Esophagus muscularis mucosa (tissue), 4 donors: ENCODE results near the gene ENOX1. TPM values are rescaled to one million over a fixed set of nuclear protein-coding genes. Genes with fewer than 3 reads are reported as not detected.

Experiments used
- DNase-seq: peaks from one replicate; pipeline ENCODE4 v3.0.0-alpha.2; 2017; ENCODE audit errors: extremely low spot score
- H3K27ac ChIP-seq, 4 donors: fragments of 200-600 bp; sonication (generic); replicated peaks in 1 of 4; 1 replicate in 3 of 4; 2 replicates in 1 of 4; pipeline ENCODE4 v1.5.1; 2016 to 2019; ENCODE audit warnings: mild to moderate bottlenecking in 1 of 4
- H3K27me3 ChIP-seq, 4 donors: fragments of 200-600 bp; sonication (generic); one replicate each; pipeline versions ENCODE4 v1.5.1 to v1.6.0; 2016 to 2019
- H3K36me3 ChIP-seq, 4 donors: fragments of 200-600 bp; sonication (generic); one replicate each; pipeline ENCODE4 v1.5.1; 2016 to 2019
- H3K4me1 ChIP-seq, 4 donors: fragments of 200-600 bp; sonication (generic); one replicate each; pipeline ENCODE4 v1.5.1; 2016 to 2019
- H3K4me3 ChIP-seq, 4 donors: fragments of 200-600 bp; sonication (generic); 1 replicate in 2 of 4; 2 replicates in 2 of 4; pipeline ENCODE4 v1.5.1; 2016 to 2019; ENCODE audit warnings: mild to moderate bottlenecking in 4 of 4, moderate library complexity in 1 of 4
- H3K9me3 ChIP-seq, 4 donors: fragments of 200-600 bp; sonication (generic); 1 replicate in 3 of 4; 2 replicates in 1 of 4; pipeline ENCODE4 v1.5.1; 2016 to 2019
- CTCF ChIP-seq, 3 experiments: fragments of 200-600 bp in 2 of 3; fragments of 450-650 bp in 1 of 3; sonication (generic) in 2 of 3; IDR thresholded peaks; one replicate each; pipeline ENCODE4 v1.5.1; 2017 to 2019; ENCODE audit warnings: antibody characterized with exemption in 3 of 3, mild to moderate bottlenecking in 2 of 3, moderate library complexity in 1 of 3
- EP300 ChIP-seq: sonication (generic); formaldehyde crosslinking; IDR thresholded peaks from one replicate; pipeline ENCODE4 v1.6.1; 2017; ENCODE audit warnings: antibody characterized with exemption
- POLR2A ChIP-seq: fragments of 450-650 bp; IDR thresholded peaks from one replicate; pipeline ENCODE4 v1.6.1; 2017; ENCODE audit warnings: antibody characterized with exemption, moderate library complexity, mild to moderate bottlenecking, low read depth
- POLR2AphosphoS5 ChIP-seq, 2 donors: sonication (generic); formaldehyde crosslinking; IDR thresholded peaks; one replicate each; pipeline ENCODE4 v1.6.1; 2017; ENCODE audit warnings: antibody characterized with exemption in 2 of 2
- WGBS: methylation state at CpG from one replicate; pipeline ENCODE4 v1.1.5; 2018; 5-methylcytosine and 5-hydroxymethylcytosine counted together
- intact Hi-C: fragments of 100-400 bp; cut with DNase I; formaldehyde crosslinking; loops from one replicate; pipeline ENCODE4 v1.15.1; 2023
- total RNA-seq, 4 donors: library from RNA; depleted of rRNA; stranded (reverse); fragments of >200 nt; gene quantifications; one replicate each; pipeline versions ENCODE4 v1.1.0 to v1.2.1, GENCODE V29; 2016

Gene ENOX1
- total RNA-seq, 4 donors from 2014 or later = 9.3 to 14.1 (median 12.4) TPM

GRCh38 chr13:43309311-43309710 lies 477.5 kb downstream of the ENOX1 start:
- WGBS = 59% methylated on average over 4 of the region's 4 CpGs
- H3K9me3 ChIP-seq = no peaks in the 10 kb centered on the region
- DNase-seq = no peak
- H3K27me3 ChIP-seq = no peaks in the 10 kb centered on the region
- peak overlapping the region in 1 of 4 donors; percentile 67 for H3K27ac ChIP-seq
- intact Hi-C loops = no loop called here
- TF ChIP-seq POLR2AphosphoS5 (IDR thresholded peaks at IDR 0.05) (no peak), CTCF (IDR thresholded peaks at IDR 0.05) (no peak), POLR2A (no peak), EP300 (no peak)
- no peak overlapping the region for H3K4me3 ChIP-seq
- peaks cover 9 to 47% (median 28%) of the 10 kb centered on the region in 4 donors for H3K4me1 ChIP-seq
- H3K36me3 ChIP-seq = no peaks in the 10 kb centered on the region

GRCh38 chr13:43307921-43308433 lies 478.8 kb downstream of the ENOX1 start:
- Histone ChIP-seq H3K27ac (peak overlapping the region; percentile 50 to 73 (median 69)), H3K27me3 (no peaks in the 10 kb centered on the region), H3K4me1 (peaks cover 12 to 60% (median 38%) of the 10 kb centered on the region in 4 donors), H3K36me3 (no peaks in the 10 kb centered on the region), H3K9me3 (no peaks in the 10 kb centered on the region), H3K4me3 (no peak overlapping the region)
- intact Hi-C loops = no loop called here
- no peak for DNase-seq
- 32% methylated on average over 6 of the region's 7 CpGs for WGBS
- TF ChIP-seq POLR2AphosphoS5 (IDR thresholded peaks at IDR 0.05) (peak; percentile 52 to 63), EP300 (no peak), POLR2A (no peak)

GRCh38 chr13:43307221-43307920 lies 479.4 kb downstream of the ENOX1 start:
- no peak overlapping the region for H3K4me3 ChIP-seq
- H3K36me3 ChIP-seq = no peaks in the 10 kb centered on the region
- H3K9me3 ChIP-seq = no peaks in the 10 kb centered on the region
- TF ChIP-seq EP300 (peak; percentile 38), CTCF (IDR thresholded peaks at IDR 0.05) (no peak)
- H3K27ac ChIP-seq = peak overlapping the region; percentile 50 to 73 (median 69)
- 50% methylated on average over 6 of the region's 6 CpGs for WGBS
- H3K4me1 ChIP-seq = peaks cover 17 to 66% (median 44%) of the 10 kb centered on the region in 4 donors
- no peak for DNase-seq
- H3K27me3 ChIP-seq = no peaks in the 10 kb centered on the region
- intact Hi-C loops = no loop called here

- no peak for TF ChIP-seq CTCF (IDR thresholded peaks at IDR 0.05)
Measured at GRCh38 chr13:43306372-43306771, 480.4 kb downstream of the ENOX1 start.

GRCh38 chr13:43305416-43305815 lies 481.4 kb downstream of the ENOX1 start:
- peaks cover 17 to 67% (median 44%) of the 10 kb centered on the region in 4 donors for H3K4me1 ChIP-seq
- intact Hi-C loops = no loop called here
- H3K27me3 ChIP-seq = no peaks in the 10 kb centered on the region
- 37% methylated on average over 4 of the region's 4 CpGs for WGBS
- no peak for TF ChIP-seq POLR2AphosphoS5 (IDR thresholded peaks at IDR 0.05)
- no peak for TF ChIP-seq POLR2A
- no peak for TF ChIP-seq EP300
- TF ChIP-seq CTCF (IDR thresholded peaks at IDR 0.05) = no peak
- no peaks in the 10 kb centered on the region for H3K9me3 ChIP-seq
- DNase-seq = no peak
- H3K4me3 ChIP-seq = no peak overlapping the region
- peak overlapping the region in 1 of 4 donors; percentile 67 for H3K27ac ChIP-seq
- no peaks in the 10 kb centered on the region for H3K36me3 ChIP-seq

More at GRCh38 chr13:43306372-43306771, 480.4 kb downstream of the ENOX1 start:
- H3K4me1 ChIP-seq = peaks cover 17 to 67% (median 44%) of the 10 kb centered on the region in 4 donors
- no peaks in the 10 kb centered on the region for H3K9me3 ChIP-seq
- DNase-seq = no peak
- peak overlapping the region in 3 of 4 donors; percentile 30 to 71 (median 67) for H3K27ac ChIP-seq
- H3K36me3 ChIP-seq = no peaks in the 10 kb centered on the region
- no peaks in the 10 kb centered on the region for H3K27me3 ChIP-seq
- H3K4me3 ChIP-seq = no peak overlapping the region
- intact Hi-C loops = no loop called here
